Measurements from ENCODE around the gene MEIS2.

DNA sequence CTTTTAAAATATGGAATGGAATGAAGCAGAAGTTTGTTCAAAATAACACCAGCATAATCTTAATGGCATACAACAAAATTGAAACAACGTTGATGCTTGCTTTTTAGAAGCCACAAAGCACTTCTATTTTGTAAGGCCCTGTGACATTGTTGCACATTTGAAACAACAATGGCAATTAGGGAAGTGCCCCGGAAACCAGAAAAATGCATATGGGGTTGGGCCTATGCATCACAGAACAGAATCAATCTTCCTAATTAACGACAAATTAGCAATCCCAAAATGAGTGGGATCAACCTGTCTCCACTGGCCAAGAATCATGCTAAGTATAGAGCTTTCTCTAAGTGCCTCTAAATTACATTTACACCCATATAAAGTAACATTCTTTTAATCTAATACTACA lies 168.9 kb downstream of the MEIS2 start:
- TF ChIP-seq MIER2 (CRISPR knock-in tag; IDR thresholded peaks at IDR 0.05) (no peak), JUN (CRISPR knock-in tag; IDR thresholded peaks at IDR 0.05) (no peak), TP53 (CRISPR knock-in tag; conservative IDR thresholded peaks at IDR 0.05) (no peak), ZNF44 (CRISPR knock-in tag; IDR thresholded peaks at IDR 0.05) (no peak)
- TF ChIP-seq, protein P1, sequence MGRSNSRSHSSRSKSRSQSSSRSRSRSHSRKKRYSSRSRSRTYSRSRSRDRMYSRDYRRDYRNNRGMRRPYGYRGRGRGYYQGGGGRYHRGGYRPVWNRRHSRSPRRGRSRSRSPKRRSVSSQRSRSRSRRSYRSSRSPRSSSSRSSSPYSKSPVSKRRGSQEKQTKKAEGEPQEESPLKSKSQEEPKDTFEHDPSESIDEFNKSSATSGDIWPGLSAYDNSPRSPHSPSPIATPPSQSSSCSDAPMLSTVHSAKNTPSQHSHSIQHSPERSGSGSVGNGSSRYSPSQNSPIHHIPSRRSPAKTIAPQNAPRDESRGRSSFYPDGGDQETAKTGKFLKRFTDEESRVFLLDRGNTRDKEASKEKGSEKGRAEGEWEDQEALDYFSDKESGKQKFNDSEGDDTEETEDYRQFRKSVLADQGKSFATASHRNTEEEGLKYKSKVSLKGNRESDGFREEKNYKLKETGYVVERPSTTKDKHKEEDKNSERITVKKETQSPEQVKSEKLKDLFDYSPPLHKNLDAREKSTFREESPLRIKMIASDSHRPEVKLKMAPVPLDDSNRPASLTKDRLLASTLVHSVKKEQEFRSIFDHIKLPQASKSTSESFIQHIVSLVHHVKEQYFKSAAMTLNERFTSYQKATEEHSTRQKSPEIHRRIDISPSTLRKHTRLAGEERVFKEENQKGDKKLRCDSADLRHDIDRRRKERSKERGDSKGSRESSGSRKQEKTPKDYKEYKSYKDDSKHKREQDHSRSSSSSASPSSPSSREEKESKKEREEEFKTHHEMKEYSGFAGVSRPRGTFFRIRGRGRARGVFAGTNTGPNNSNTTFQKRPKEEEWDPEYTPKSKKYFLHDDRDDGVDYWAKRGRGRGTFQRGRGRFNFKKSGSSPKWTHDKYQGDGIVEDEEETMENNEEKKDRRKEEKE (IDR thresholded peaks at IDR 0.05), result no peak
- TF ChIP-seq, protein P2, sequence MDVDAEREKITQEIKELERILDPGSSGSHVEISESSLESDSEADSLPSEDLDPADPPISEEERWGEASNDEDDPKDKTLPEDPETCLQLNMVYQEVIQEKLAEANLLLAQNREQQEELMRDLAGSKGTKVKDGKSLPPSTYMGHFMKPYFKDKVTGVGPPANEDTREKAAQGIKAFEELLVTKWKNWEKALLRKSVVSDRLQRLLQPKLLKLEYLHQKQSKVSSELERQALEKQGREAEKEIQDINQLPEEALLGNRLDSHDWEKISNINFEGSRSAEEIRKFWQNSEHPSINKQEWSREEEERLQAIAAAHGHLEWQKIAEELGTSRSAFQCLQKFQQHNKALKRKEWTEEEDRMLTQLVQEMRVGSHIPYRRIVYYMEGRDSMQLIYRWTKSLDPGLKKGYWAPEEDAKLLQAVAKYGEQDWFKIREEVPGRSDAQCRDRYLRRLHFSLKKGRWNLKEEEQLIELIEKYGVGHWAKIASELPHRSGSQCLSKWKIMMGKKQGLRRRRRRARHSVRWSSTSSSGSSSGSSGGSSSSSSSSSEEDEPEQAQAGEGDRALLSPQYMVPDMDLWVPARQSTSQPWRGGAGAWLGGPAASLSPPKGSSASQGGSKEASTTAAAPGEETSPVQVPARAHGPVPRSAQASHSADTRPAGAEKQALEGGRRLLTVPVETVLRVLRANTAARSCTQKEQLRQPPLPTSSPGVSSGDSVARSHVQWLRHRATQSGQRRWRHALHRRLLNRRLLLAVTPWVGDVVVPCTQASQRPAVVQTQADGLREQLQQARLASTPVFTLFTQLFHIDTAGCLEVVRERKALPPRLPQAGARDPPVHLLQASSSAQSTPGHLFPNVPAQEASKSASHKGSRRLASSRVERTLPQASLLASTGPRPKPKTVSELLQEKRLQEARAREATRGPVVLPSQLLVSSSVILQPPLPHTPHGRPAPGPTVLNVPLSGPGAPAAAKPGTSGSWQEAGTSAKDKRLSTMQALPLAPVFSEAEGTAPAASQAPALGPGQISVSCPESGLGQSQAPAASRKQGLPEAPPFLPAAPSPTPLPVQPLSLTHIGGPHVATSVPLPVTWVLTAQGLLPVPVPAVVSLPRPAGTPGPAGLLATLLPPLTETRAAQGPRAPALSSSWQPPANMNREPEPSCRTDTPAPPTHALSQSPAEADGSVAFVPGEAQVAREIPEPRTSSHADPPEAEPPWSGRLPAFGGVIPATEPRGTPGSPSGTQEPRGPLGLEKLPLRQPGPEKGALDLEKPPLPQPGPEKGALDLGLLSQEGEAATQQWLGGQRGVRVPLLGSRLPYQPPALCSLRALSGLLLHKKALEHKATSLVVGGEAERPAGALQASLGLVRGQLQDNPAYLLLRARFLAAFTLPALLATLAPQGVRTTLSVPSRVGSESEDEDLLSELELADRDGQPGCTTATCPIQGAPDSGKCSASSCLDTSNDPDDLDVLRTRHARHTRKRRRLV (CRISPR knock-in tag; IDR thresholded peaks at IDR 0.05), result no peak
- TF ChIP-seq, protein P3, sequence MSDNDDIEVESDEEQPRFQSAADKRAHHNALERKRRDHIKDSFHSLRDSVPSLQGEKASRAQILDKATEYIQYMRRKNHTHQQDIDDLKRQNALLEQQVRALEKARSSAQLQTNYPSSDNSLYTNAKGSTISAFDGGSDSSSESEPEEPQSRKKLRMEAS (IDR thresholded peaks at IDR 0.05), result no peak
- TF ChIP-seq, protein P4, sequence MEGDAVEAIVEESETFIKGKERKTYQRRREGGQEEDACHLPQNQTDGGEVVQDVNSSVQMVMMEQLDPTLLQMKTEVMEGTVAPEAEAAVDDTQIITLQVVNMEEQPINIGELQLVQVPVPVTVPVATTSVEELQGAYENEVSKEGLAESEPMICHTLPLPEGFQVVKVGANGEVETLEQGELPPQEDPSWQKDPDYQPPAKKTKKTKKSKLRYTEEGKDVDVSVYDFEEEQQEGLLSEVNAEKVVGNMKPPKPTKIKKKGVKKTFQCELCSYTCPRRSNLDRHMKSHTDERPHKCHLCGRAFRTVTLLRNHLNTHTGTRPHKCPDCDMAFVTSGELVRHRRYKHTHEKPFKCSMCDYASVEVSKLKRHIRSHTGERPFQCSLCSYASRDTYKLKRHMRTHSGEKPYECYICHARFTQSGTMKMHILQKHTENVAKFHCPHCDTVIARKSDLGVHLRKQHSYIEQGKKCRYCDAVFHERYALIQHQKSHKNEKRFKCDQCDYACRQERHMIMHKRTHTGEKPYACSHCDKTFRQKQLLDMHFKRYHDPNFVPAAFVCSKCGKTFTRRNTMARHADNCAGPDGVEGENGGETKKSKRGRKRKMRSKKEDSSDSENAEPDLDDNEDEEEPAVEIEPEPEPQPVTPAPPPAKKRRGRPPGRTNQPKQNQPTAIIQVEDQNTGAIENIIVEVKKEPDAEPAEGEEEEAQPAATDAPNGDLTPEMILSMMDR (CRISPR knock-in tag; IDR thresholded peaks at IDR 0.05), result no peak

Measured in HepG2 (cell line).